ENCODE results near the gene STRAP. TPM values are rescaled to one million over a fixed set of nuclear protein-coding genes. Genes with fewer than 3 reads are reported as not detected.

STRAP gene, protein sequence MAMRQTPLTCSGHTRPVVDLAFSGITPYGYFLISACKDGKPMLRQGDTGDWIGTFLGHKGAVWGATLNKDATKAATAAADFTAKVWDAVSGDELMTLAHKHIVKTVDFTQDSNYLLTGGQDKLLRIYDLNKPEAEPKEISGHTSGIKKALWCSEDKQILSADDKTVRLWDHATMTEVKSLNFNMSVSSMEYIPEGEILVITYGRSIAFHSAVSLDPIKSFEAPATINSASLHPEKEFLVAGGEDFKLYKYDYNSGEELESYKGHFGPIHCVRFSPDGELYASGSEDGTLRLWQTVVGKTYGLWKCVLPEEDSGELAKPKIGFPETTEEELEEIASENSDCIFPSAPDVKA
- 100 to 1,000 TPM; 180 to 200 (median 197) TPM for polyA plus RNA-seq (ENCODE audit: insufficient read length in 3 of 3)

DNA sequence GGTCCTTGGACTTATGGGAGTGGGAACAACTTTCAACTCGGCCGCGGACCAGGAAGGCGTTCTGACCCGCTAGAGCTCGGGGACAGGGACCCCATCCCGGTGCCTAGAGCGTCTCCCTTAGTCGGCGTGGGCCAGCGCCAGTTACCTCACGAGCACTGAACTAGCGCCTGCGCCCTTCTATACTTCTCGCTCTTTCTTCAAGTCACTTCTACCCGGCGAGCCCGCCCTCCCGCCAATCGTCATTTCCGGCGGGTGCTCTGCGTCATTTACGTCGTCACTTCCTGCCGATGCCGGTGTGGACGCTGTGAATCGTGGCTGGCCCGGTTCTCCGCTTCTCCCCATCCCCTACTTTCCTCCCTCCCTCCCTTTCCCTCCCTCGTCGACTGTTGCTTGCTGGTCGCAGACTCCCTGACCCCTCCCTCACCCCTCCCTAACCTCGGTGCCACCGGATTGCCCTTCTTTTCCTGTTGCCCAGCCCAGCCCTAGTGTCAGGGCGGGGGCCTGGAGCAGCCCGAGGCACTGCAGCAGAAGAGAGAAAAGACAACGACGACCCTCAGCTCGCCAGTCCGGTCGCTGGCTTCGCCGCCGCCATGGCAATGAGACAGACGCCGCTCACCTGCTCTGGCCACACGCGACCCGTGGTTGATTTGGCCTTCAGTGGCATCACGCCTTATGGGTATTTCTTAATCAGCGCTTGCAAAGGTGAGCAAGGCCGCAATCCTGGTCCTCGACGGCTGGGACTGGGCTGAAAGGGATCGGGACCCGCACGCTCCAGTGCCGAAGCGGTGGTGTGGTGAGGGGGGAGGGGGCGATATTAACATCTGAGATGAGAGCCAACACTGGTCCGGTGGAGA is at the start of gene STRAP:
STRAP (plus strand) TSS at position 270 of the 854 bp plus-strand sequence; CDS start at position 591, 321 bp downstream.
- peak; percentile 92 to 93 (median 92) for DNase-seq (ENCODE audit: low read depth in 3 of 3, low spot score in 2 of 3)

DNA sequence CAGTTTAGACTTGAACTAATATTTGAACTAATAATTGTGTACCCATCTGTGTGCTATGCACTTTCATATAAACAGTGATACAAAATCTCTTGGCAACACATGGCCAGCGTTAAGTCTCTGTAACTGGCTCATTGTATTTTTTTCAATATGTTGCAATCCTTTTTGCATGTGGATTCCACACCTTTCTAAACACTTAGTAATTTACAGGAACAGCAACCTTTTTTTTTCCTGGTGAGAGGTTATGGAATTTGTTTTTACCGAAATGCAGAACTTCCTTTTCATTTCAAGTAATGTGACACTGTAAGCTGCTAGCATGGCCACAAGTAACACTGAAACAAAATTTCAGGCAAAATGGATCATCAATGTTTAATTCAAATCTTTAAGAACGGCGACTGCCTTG is 47.6 kb upstream of the STRAP start:
- no peak for DNase-seq (ENCODE audit: low read depth in 3 of 3, low spot score in 2 of 3)

DNA sequence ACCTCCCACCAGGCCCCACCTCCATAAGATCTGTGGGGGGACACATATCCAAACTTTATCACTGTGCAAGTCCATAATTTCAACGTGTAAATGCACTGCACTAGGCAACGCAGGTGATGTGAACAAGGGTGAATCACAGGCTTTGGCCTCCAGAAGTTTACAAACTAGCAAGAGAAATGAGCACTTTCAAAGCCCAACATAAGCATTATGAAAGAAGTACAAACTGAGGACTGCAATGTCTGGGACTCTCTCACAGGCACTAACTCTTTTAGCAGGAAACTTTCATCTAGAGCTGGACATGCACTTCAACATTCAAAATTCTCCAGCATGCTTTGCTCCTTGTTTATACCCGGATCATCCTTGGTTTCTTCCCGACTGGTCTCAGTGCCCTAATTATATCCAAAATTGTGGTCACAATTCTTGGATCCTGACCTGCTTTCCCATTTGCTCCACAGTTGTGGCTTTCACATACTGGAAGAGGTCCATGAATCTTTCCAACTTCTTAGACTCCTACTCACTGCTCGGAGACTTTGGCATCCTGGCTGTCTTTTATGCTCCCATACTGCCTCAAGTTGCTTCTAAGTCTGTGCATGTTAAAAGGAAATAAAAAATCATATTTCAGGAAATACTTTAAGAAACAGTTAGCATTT is 44.9 kb upstream of the STRAP start:
- no peak for DNase-seq (ENCODE audit: low read depth in 3 of 3, low spot score in 2 of 3)

DNA sequence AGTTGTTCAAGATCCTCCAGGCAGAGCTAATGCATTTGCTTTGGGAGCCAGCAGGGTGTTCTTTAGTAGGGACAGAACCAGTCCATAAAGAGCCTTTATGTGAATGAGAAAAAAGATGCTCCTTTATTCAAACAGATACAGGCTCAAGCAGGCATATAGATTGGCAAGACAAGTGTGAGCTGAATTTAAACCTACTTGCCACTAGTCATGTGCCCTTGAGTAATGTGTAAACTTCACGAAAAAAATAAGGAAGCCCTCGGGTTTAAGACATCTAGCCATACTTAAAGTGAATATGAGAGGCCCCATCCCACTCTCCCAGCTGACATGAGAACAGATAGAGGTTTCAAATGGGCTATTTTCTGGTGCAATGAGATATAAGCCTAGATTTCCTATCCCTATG is 43.1 kb upstream of the STRAP start:
- DNase-seq (ENCODE audit: low read depth in 3 of 3, low spot score in 2 of 3): no peak

DNA sequence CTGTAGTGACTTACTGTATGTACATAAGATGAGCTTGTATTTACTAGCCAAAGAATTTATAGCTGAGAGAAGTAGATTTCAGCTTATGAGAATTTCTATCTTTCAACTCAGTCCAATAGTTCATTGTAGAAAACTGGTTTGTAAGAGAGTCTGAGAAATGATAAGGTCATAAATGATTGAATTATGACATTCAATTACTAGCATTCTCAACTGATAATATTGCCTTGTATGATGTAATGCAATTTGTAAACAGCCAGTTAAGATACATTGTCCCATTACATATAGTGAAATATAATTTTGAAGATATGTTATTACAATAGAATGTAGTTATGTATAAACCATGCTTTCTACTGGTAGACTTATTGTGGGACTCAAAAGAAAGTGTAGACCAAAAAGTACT is 42.5 kb upstream of the STRAP start:
- DNase-seq (ENCODE audit: low read depth in 3 of 3, low spot score in 2 of 3): no peak

DNA sequence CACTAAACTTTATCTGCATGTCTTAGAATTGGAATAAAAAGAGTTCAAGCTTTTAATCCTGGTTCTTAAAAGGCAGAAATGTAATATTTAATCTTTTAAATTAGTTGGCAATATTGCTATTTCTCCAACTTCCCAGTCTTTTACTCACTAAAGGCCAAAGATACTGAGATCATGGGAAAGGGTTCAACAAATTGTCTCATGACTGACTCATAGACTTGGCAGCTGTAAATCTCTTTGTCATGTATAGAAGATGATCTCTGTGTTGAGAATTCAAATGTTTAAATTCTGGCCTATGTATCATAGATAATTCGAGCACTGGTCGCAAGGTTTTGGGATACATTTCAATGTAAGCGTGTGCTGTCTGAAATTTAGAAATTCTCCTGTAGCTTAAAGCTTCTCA is 40.1 kb upstream of the STRAP start:
- no peak for DNase-seq (ENCODE audit: low read depth in 3 of 3, low spot score in 2 of 3)

DNA sequence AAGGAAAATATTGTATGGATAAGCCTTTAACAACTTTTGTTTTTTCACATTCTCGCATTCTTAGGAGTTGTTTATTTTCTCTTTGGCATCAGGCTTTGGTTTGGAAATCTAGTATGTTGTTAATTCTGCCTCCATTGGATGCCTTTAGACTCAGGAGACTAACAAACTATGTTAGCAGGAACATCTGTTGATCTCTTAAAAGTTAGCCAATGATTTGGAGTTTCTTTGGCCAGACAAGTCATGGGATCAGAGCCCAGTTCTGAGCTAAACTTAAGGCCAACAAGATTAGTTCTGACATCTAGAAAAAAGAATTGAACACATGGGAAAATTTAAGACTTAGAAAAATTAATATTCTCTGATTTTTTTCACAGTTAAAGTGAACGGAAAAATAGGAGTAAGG is 35.3 kb upstream of the STRAP start:
- DNase-seq (ENCODE audit: low read depth in 3 of 3, low spot score in 2 of 3): no peak

DNA sequence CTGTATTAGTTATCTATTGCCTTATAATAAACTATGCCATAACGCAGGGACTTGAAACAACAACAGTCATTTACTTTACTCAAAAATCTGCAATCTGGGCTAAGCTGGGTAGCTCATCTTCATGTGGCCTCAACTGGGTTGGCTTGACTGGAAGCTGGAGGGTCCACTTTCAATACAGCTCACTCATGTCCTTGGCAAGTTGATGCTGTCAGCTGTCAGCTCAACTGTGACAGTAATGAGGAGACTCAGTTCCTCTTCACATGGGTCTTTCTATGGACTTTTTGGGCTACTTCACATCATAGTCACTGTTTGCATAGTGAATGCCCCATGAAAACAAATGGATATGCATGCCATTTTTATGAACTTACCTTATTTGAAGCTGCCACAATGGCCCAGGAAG is 33.6 kb upstream of the STRAP start:
- DNase-seq (ENCODE audit: low read depth in 3 of 3, low spot score in 2 of 3): no peak

DNA sequence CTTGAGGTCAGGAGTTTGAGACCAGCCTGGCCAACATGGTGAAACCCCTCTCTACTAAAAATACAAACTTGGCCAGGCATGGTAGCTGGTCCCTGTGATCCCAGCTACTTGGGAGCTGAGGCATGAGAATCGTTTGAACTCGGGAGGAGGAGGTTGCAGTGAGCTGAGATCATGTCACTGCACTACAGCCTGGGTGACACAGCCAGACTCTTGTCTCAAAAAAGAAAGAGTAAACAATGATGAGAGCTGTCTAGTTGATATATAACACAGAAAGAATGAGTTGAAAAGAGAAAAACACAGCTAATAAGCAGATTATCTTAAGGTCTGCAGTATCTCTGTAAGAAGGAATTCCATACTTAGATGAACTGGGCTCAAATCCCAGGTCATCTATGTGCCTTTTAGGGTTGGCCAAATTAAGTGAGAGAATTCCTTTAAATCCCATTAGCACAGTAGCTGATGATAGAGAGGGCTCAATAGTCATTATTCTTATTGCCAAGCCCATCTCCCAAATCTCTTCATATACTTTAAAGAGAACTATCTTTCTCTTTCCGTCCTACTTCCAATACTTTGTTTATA is 31.1 kb upstream of the STRAP start:
- no peak for DNase-seq (ENCODE audit: low read depth in 3 of 3, low spot score in 2 of 3)

DNA sequence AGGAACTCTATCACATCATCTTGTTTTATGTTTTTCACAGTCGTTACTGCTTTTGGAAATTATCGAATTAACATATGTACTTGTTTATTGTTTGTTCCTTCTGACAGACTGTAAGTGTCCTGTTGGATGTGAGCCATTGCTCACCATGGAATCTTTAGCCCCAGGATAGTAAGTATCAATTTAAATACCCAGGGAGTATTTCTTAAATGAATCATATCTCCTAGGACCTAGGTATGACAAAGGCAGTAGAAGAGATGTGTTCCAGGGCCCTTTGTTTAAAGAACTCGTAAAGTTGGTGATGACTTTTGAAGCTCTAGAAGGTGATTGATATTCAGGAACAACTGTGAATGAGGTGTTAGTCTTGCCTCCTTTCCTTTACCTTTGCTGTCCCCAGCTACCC is 30.3 kb upstream of the STRAP start:
- no peak for DNase-seq (ENCODE audit: low read depth in 3 of 3, low spot score in 2 of 3)

DNA sequence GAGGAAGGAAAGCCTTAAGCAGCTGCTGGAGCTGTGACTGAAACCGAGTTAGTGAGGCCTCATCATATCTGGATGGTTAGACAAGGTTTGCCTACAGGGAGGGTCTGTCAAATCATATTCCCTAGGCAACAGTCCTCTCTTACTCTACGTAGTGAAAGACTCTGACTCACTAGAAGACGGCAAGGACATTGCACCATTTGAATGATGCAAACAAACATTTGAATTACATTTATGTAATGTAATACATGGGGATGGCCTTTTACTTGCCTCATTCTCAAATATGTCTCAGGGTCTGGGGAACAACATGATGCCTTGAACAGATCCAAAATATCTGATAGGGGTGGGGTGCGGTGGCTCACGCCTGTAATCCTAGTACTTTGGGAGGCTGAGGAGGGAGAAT is 29.8 kb upstream of the STRAP start:
- no peak for DNase-seq (ENCODE audit: low read depth in 3 of 3, low spot score in 2 of 3)

DNA sequence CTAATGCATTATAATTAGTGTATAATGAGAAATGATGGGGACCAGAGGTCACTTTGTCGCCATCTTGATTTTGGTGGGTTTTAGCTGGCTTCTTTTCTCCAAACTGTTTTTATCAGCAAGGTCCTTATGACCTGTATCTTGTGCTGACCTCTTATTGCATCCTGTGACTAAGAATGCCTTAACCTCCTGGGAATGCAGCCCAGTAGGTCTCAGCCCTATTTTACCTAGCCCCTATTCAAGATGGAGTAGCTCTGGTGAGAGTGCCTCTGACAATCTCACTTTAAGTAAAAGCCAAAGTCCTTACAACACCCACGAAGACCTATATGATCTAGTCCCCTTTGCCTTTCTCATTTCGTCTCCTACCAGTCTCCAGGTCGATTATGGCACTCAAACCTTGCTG is 28.3 kb upstream of the STRAP start:
- no peak for DNase-seq (ENCODE audit: low read depth in 3 of 3, low spot score in 2 of 3)

DNA sequence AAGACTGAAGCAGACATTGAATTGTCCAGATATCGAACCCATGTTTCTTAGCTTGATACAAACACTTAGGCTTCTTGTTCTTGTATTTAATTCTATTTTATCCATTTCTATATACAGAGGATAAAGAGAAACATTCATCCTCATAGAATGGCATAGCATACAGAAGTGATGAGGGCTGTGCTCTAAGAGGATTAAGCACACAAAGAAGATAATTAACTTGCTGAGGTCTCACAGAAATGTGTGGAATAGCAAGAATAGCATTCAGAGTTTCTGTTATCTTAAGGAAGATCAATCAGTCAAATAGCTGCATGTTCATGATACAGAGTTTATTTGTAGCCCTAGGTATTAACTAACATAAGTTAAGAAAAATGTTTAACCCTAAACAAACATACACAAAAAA is 27.3 kb upstream of the STRAP start:
- no peak for DNase-seq (ENCODE audit: low read depth in 3 of 3, low spot score in 2 of 3)

DNA sequence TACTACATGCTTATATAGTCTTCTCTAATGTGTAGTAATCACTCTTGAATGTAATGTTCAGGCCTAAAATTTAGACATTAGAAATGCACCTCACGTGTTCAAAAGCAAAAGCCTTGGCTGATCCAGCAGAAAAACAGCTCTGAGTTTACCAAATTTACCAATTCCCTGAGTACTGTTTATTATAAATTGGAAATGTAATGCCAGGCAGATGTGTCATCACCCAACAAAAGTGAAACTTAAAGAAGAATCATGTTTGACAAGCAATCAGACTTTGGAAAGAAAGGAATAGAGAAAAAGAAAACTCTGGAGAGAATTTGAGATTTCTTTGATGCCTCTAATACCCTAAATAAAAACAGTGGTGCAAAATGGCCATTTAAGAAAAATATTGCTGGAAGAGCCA is 26.5 kb upstream of the STRAP start:
- no peak for DNase-seq (ENCODE audit: low read depth in 3 of 3, low spot score in 2 of 3)

DNA sequence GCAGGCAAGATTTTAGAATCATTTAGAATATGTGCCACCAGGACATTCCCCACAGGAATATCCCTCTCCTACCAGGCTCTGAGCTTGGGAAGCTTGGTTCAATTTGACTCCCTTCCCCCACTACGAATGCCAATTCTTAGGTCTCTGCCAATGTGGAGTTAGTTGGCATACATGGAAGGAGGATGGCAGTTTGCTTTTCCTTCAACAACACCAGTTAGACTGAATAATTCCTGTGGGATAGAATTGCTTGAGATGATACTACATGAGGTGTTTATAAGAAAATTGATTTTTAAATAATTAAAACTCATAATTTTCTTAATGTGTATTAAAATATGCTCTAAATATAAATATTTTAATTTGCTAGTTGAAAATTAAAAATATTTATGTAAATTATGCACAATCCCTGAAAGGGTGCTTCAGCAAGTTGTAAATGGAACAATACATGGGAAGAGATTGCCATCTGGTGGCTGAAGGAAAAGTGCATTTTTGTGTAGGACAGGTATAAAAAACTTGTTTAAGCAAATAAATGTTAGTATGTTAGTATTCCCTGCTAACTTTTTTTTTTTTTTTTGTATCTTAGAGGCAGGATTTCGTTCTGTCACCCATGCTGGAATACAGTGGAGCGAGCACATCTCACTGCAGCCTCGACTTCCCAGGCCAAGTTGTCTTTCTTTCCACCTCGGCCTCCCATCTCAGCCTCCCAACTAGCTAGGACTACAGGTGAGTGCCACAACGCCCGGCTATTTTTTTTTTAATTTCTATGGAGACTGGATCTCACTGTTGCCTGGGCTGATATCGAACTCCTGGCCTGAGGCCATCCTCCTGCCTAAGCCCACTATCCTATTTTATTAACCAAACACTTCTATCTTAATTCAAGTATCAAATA is 25.8 kb upstream of the STRAP start:
- DNase-seq (ENCODE audit: low read depth in 3 of 3, low spot score in 2 of 3): peak; percentile 23 to 52 (median 44)

DNA sequence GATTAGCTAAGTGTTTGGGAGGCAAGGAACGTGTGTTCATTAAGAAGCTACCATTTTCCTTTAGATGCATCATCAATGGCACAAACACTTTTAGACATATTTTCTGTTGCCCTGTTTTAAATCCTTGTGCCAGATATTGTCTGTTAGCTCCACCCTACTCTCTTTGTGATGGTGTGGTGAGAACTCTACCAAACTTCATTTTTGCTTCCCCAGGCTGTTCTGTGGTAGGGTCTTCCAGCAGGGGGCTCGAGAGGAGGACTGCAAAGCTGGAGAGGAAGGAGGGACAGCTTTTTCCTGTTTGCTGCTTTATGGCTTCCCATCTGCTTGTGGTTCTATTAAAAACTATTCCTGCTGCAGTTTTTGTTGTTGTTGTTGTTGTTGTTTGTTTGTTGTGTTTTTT is 23.8 kb upstream of the STRAP start:
- no peak for DNase-seq (ENCODE audit: low read depth in 3 of 3, low spot score in 2 of 3)

DNA sequence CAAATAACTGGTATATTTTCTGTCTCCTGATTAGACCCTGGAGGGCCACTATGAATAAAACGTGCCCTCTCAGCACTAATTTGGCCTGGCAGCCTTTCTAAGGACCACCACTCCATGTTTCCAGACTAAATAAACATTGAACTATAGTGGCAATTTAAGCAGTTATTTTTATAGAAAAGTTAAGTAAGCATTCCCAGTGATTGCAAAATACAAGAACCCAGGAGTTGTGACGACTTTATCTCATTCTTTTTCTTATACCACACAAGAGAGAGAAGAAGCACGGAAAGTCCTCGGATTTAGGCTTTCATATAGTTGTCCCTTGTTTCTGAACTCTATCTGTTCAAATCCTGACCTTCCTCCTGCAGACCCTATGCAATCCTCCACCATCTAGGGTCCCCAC is 23.1 kb upstream of the STRAP start:
- DNase-seq (ENCODE audit: low read depth in 3 of 3, low spot score in 2 of 3): no peak

DNA sequence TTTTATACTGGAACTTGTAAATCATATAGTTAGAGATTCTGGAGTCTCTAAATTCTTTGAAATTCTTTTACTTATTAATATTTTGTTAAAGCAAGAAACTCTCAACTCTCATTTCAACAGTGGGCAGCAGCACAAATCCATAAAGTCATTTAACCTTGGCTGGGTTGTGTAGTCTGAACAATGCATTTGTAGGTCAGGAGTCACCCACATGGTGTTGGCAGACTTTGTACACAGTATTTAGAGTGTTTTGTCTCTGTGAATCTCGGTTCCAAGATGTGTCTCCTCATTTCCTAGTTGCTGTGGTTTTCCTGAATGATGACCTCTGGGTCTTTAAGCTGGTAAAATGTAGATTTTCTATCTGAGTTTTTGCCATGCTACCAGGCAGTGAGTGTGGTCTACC is 20.8 kb upstream of the STRAP start:
- no peak for DNase-seq (ENCODE audit: low read depth in 3 of 3, low spot score in 2 of 3)

DNA sequence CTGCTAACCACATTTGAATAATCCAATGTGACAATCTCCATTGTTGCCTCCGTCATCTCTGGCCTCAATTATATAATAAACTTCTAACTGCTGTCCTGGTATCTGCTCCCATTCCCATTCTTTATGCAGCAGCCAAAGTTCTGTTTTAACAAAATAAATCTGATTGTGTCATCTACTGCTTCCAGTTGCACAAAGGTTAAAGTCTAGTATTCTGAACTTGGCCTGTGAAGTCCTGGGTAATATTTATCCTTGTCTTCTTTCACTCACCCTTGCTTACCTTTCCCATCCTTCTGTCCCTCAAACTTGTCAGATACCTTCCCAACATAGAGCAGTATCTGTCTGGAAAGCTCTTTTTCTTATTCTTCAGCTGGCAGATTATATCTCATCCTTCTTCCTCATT is 19.3 kb upstream of the STRAP start:
- DNase-seq (ENCODE audit: low read depth in 3 of 3, low spot score in 2 of 3): no peak

DNA sequence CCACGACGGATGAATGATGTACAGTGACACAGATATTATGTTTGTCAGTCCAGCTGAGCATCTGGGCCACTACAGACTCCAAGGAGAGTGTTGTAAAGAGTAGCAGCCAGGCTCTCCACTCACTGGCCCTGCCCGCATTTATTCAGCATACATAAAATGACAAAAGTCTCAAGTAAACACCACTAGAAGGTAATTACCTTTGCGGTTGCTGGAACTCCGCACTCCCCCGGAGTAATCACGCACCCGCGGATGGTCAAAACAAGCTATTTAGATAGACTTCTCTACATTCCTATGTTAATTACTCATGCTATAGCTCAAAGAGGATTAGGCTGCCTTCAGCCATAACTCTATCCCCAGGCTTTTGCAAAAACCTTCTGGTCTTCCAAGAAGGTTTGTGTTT is 18.8 kb upstream of the STRAP start:
- DNase-seq (ENCODE audit: low read depth in 3 of 3, low spot score in 2 of 3): no peak
